Psoas muscle (tissue), 8 donors: ENCODE data around the gene COL23A1. TPM values are rescaled to one million over a fixed set of nuclear protein-coding genes. Genes with fewer than 3 reads are reported as not detected.
"Not testable (repeated sequence)": the region's sequence is repeated elsewhere in the genome, so short reads cannot be mapped to it uniquely, and the experiment has no call there.

ENCODE experiments used
- ATAC-seq, 4 donors: fragments of 200-7000 bp; cut with Tn5 transposase; one replicate each; pipeline ENCODE4 v1.9.1; 2020; ENCODE audit warnings: moderate library complexity in 3 of 4, mild to moderate bottlenecking in 2 of 4
- DNase-seq, 2 donors: peaks; one replicate each; pipeline ENCODE4 v3.0.0-alpha.2; 2020
- H3K27ac ChIP-seq: fragments of 200-600 bp; one replicate; pipeline ENCODE4 v1.8.0; 2022
- H3K27me3 ChIP-seq, 3 donors: fragments of 200-600 bp in 1 of 3; one replicate each; pipeline versions ENCODE4 v1.6.1 to v1.8.0; 2013 to 2022; ENCODE audit warnings: low read length in 2 of 3, mild to moderate bottlenecking in 2 of 3, moderate library complexity in 1 of 3; ENCODE audit not compliant: insufficient read depth in 3 of 3
- H3K36me3 ChIP-seq, 2 donors: fragments of 200-600 bp in 1 of 2; one replicate each; pipeline versions ENCODE4 v1.6.1 to v1.8.0; 2013 to 2022; ENCODE audit warnings: low read depth in 1 of 2, mild to moderate bottlenecking in 1 of 2, moderate library complexity in 1 of 2; ENCODE audit not compliant: insufficient read depth in 1 of 2
- H3K4me1 ChIP-seq: fragments of 200-600 bp; one replicate; pipeline ENCODE4 v1.8.0; 2022
- H3K4me3 ChIP-seq: fragments of 200-600 bp; one replicate; pipeline ENCODE4 v1.8.0; 2022; ENCODE audit warnings: mild to moderate bottlenecking
- H3K9me3 ChIP-seq: fragments of 200-600 bp; one replicate; pipeline ENCODE4 v1.8.0; 2022
- CTCF ChIP-seq: fragments of 200-600 bp; IDR thresholded peaks from one replicate; pipeline ENCODE4 v1.8.0; 2022; ENCODE audit warnings: antibody characterized with exemption
- WGBS, 3 donors: extraction: QIAGEN DNeasy Blood & Tissue Kit; methylation state at CpG; one replicate each; pipeline versions ENCODE4 v1.1.6 to v1.1.7; 2013; 5-methylcytosine and 5-hydroxymethylcytosine counted together
- intact Hi-C, 2 donors: fragments of 100-400 bp; cut with DNase I; formaldehyde crosslinking; loops; one replicate each; pipeline versions ENCODE4 v1.11.0 to v1.14.2; 2022
- polyA plus RNA-seq, 3 donors: library from polyadenylated mRNA; stranded (reverse); fragments of 200-250 nt; gene quantifications; one replicate each; pipeline ENCODE4 v1.2.3, GENCODE V29; 2013
- total RNA-seq, 4 donors: library from RNA; stranded (reverse); fragmentation: NEBNext Ultra II Directional in 2 of 4; extraction: Animal tissue kit (Norgen Biotek cat#: 25700) in 2 of 4; gene quantifications; one replicate each; pipeline versions ENCODE4 v1.2.1 to v1.2.4, GENCODE V29; 2021 to 2023
- donor health status: healthy with polysubstance abuse.
- donor health status: DM: no; HTN: no; CAD: no; lungs with moderate emphysema.
- donor health status: Bipolar disorder and iron deficiency.
- donor health status: healthy.
- donor health status: DM: yes; HTN: yes; CAD: no.
- donor health status: DM: no; HTN: no; CAD: no.
- donor health status: DM: no; HTN: no; CAD: no.
- donor health status: DM: yes; HTN: yes; CAD: no.

COL23A1 gene
- total and polyA plus RNA-seq, 7 donors = 0.66 to 3.0 (median 1.2) TPM

GRCh38 chr5:178490935-178491652 is 99.1 kb downstream of the COL23A1 start:
- H3K36me3 ChIP-seq = no peaks in the 10 kb centered on the region
- 62 to 65% (median 64%) methylated on average over 11 of the region's 11 CpGs for WGBS, 3 donors
- H3K4me3 ChIP-seq = no peak overlapping the region
- H3K27me3 ChIP-seq = peaks cover 0 to 4% (median 0%) of the 10 kb centered on the region in 3 donors
- no peaks in the 10 kb centered on the region for H3K9me3 ChIP-seq
- ATAC-seq = no peak
- peak in 1 of 2 donors; percentile 26 for DNase-seq
- intact Hi-C loops = no loop called here
- no peak overlapping the region for H3K27ac ChIP-seq
- no peaks in the 10 kb centered on the region for H3K4me1 ChIP-seq
- no peak for TF ChIP-seq CTCF

GRCh38 chr5:178489271-178489976 is 100.8 kb downstream of the COL23A1 start:
- WGBS, 3 donors = 83 to 89% (median 84%) methylated on average over 12 of the region's 12 CpGs
- no peak for ATAC-seq
- H3K9me3 ChIP-seq = no peaks in the 10 kb centered on the region
- no peak for TF ChIP-seq CTCF
- no peaks in the 10 kb centered on the region for H3K36me3 ChIP-seq
- no peaks in the 10 kb centered on the region for H3K4me1 ChIP-seq
- no peak overlapping the region for H3K27ac ChIP-seq
- peak in 1 of 2 donors; percentile 10 for DNase-seq
- H3K27me3 ChIP-seq = peaks cover 0 to 8% (median 4%) of the 10 kb centered on the region in 3 donors
- intact Hi-C loops = no loop called here
- H3K4me3 ChIP-seq = no peak overlapping the region

GRCh38 chr5:178488696-178489095 is 101.5 kb downstream of the COL23A1 start:
- ATAC-seq = no peak
- Histone ChIP-seq H3K9me3 (no peaks in the 10 kb centered on the region), H3K4me1 (no peaks in the 10 kb centered on the region), H3K36me3 (no peaks in the 10 kb centered on the region), H3K27ac (no peak overlapping the region), H3K4me3 (no peak overlapping the region), H3K27me3 (peaks cover 0 to 8% (median 4%) of the 10 kb centered on the region in 3 donors)
- DNase-seq = peak in 1 of 2 donors; percentile 19
- TF ChIP-seq CTCF = no peak
- 41 to 43% (median 41%) methylated on average over 8 of the region's 8 CpGs for WGBS, 3 donors
- intact Hi-C loops = no loop called here

- H3K9me3 ChIP-seq = no peaks in the 10 kb centered on the region
- WGBS, 3 donors = 61 to 67% (median 61%) methylated on average over 9 of the region's 9 CpGs
- intact Hi-C loops = no loop called here
Measured at GRCh38 chr5:178487911-178488600, 102.1 kb downstream of the COL23A1 start.

GRCh38 chr5:178486878-178487512 is 103.2 kb downstream of the COL23A1 start:
- H3K27ac ChIP-seq, H3K4me1 ChIP-seq, intact Hi-C loops, H3K9me3 ChIP-seq, ATAC-seq, H3K36me3 ChIP-seq, H3K27me3 ChIP-seq, DNase-seq, H3K4me3 ChIP-seq: not testable (repeated sequence)
- 86 to 89% (median 89%) methylated on average over 10 of the region's 10 CpGs for WGBS, 3 donors

More at GRCh38 chr5:178487911-178488600, 102.1 kb downstream of the COL23A1 start:
- Histone ChIP-seq H3K4me1 (no peaks in the 10 kb centered on the region), H3K27me3 (peaks cover 0 to 8% (median 4%) of the 10 kb centered on the region in 3 donors), H3K27ac (no peak overlapping the region), H3K36me3 (no peaks in the 10 kb centered on the region), H3K4me3 (no peak overlapping the region)
- ATAC-seq = no peak
- TF ChIP-seq CTCF = no peak
- DNase-seq = no peak
